ENCODE results near the gene PNPT1. TPM values are rescaled to one million over a fixed set of nuclear protein-coding genes. Genes with fewer than 3 reads are reported as not detected.

PNPT1 gene
- total and polyA plus RNA-seq, 2 donors from 2014 or later = 9.0 to 19.8 TPM

- Histone ChIP-seq H3K27me3 (ENCODE audit: control insufficient read depth, insufficient read depth, low read length) (no peaks in the 10 kb centered on the region), H3K27ac (ENCODE audit: low read depth in 2 of 2, low read length in 2 of 2) (peak overlapping the region; percentile 96 to 99), H3K36me3 (ENCODE audit: control insufficient read depth in 2 of 3, insufficient read depth in 3 of 3, low read length in 3 of 3) (peaks cover 2 to 5% (median 2%) of the 10 kb centered on the region in 3 donors), H3K9me3 (ENCODE audit: control insufficient read depth in 2 of 3, insufficient read depth in 1 of 3, low read length in 3 of 3) (no peaks in the 10 kb centered on the region), H3K9ac (ENCODE audit: low read length in 3 of 3) (peak overlapping the region; percentile 97 to 99 (median 99)), H3K4me3 (ENCODE audit: low read length in 3 of 3) (peak overlapping the region; percentile 94 to 100 (median 95)), H3K4me1 (ENCODE audit: control insufficient read depth in 2 of 3, insufficient read depth in 2 of 3, low read depth in 1 of 3, low read length in 3 of 3) (peaks cover 0 to 17% (median 8%) of the 10 kb centered on the region in 3 donors)
- TF ChIP-seq, protein P1, sequence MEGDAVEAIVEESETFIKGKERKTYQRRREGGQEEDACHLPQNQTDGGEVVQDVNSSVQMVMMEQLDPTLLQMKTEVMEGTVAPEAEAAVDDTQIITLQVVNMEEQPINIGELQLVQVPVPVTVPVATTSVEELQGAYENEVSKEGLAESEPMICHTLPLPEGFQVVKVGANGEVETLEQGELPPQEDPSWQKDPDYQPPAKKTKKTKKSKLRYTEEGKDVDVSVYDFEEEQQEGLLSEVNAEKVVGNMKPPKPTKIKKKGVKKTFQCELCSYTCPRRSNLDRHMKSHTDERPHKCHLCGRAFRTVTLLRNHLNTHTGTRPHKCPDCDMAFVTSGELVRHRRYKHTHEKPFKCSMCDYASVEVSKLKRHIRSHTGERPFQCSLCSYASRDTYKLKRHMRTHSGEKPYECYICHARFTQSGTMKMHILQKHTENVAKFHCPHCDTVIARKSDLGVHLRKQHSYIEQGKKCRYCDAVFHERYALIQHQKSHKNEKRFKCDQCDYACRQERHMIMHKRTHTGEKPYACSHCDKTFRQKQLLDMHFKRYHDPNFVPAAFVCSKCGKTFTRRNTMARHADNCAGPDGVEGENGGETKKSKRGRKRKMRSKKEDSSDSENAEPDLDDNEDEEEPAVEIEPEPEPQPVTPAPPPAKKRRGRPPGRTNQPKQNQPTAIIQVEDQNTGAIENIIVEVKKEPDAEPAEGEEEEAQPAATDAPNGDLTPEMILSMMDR (IDR thresholded peaks at IDR 0.05; ENCODE audit: borderline replicate concordance, extremely low read depth, insufficient read depth) = no peak
- intact Hi-C loops (cut with DNase I) = no loop called here
- DNase-seq = peak in 4 of 5 donors; percentile 58 to 87 (median 76)
- FAIRE-seq = no peak
These were observed 77.0 kb downstream of the PNPT1 start for GRCh38 chr2:55616551-55617174.

- Histone ChIP-seq H3K4me1 (ENCODE audit: control insufficient read depth in 2 of 3, insufficient read depth in 2 of 3, low read depth in 1 of 3, low read length in 3 of 3) (peaks cover 0 to 15% (median 8%) of the 10 kb centered on the region in 3 donors), H3K9ac (ENCODE audit: low read length in 3 of 3) (no peak overlapping the region), H3K27me3 (ENCODE audit: control insufficient read depth, insufficient read depth, low read length) (no peaks in the 10 kb centered on the region), H3K36me3 (ENCODE audit: control insufficient read depth in 2 of 3, insufficient read depth in 3 of 3, low read length in 3 of 3) (peaks cover 2 to 5% (median 4%) of the 10 kb centered on the region in 3 donors), H3K4me3 (ENCODE audit: low read length in 3 of 3) (no peak overlapping the region), H3K27ac (ENCODE audit: low read depth in 2 of 2, low read length in 2 of 2) (no peak overlapping the region), H3K9me3 (ENCODE audit: control insufficient read depth in 2 of 3, insufficient read depth in 1 of 3, low read length in 3 of 3) (no peaks in the 10 kb centered on the region)
- FAIRE-seq (no peak), DNase-seq (no peak)
- intact Hi-C loops (cut with DNase I) = no loop called here
- TF ChIP-seq, protein P1 (IDR thresholded peaks at IDR 0.05; ENCODE audit: borderline replicate concordance, extremely low read depth, insufficient read depth) = no peak
These were observed 81.6 kb downstream of the PNPT1 start for GRCh38 chr2:55611997-55612396.

DNA sequence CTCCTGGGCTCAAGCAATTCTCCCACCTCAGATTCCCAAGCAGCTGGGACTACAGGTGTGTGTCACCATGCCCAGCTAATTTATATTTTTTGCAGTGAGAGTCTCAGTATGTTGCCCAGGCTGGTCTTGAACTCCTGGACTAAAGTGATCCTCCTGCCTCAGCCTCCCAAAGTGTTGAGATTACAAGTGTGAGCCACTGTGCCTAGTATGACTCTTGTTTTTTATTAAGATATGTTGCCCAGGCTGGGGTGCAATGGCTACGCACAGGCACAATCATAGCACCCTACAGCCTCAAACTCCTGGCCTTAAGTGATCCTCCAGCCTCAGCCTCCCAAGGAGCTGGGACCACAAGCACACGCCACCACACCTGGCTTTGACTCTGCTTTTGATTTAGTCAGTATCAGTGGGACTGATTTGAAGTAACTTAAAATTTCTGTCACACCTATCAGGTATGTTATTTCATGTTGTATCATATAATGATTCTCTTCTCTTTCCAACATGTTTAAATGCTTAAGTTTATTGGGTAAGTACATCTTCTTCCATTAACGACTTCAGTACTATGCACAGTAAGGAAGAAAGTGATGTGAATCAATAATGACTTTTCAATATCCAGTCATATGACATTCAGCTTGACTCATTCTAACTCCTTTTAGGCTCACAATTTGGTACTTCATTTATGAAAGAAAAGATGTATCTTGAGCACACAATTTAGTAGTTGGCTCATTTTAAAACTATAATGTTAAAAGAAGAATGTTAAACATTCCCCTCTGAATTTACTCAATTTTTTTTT, 82.5 kb downstream of the PNPT1 start:
- peak overlapping the region in 1 of 2 donors; percentile 83 for H3K27ac ChIP-seq (ENCODE audit: low read depth in 2 of 2, low read length in 2 of 2)
- H3K27me3 ChIP-seq (ENCODE audit: control insufficient read depth, insufficient read depth, low read length) = no peaks in the 10 kb centered on the region
- no peaks in the 10 kb centered on the region for H3K9me3 ChIP-seq (ENCODE audit: control insufficient read depth in 2 of 3, insufficient read depth in 1 of 3, low read length in 3 of 3)
- no peak overlapping the region for H3K9ac ChIP-seq (ENCODE audit: low read length in 3 of 3)
- no peak overlapping the region for H3K4me3 ChIP-seq (ENCODE audit: low read length in 3 of 3)
- no peak for DNase-seq
- intact Hi-C loops (cut with DNase I) = no loop called here
- FAIRE-seq = no peak
- peaks cover 2 to 5% (median 4%) of the 10 kb centered on the region in 3 donors for H3K36me3 ChIP-seq (ENCODE audit: control insufficient read depth in 2 of 3, insufficient read depth in 3 of 3, low read length in 3 of 3)
- H3K4me1 ChIP-seq (ENCODE audit: control insufficient read depth in 2 of 3, insufficient read depth in 2 of 3, low read depth in 1 of 3, low read length in 3 of 3) = peaks cover 0 to 15% (median 5%) of the 10 kb centered on the region in 3 donors
- TF ChIP-seq, protein P1 (IDR thresholded peaks at IDR 0.05; ENCODE audit: borderline replicate concordance, extremely low read depth, insufficient read depth) = no peak
